ENCODE data around the gene URB1.

Gene URB1

DNA sequence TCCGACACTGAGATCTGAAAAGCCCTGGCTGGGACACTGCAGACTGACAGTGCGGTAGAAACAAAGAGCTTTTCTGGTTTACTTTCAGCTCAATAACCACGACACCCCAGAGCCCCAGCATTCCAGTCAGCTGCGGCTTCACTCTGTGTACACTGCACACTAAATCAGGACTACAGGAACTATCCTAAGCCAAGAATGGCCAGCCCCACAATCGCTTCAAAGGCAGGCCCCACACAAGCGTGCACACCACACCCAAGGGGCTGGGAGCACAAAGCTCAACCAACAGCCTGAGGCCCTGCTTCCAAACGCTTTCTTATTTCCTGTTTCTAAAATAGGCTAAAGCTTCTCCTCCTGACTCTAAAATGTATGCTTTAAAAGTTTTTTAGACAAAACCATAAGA, 28.4 kb downstream of the URB1 start:
- TF ChIP-seq, protein P1, sequence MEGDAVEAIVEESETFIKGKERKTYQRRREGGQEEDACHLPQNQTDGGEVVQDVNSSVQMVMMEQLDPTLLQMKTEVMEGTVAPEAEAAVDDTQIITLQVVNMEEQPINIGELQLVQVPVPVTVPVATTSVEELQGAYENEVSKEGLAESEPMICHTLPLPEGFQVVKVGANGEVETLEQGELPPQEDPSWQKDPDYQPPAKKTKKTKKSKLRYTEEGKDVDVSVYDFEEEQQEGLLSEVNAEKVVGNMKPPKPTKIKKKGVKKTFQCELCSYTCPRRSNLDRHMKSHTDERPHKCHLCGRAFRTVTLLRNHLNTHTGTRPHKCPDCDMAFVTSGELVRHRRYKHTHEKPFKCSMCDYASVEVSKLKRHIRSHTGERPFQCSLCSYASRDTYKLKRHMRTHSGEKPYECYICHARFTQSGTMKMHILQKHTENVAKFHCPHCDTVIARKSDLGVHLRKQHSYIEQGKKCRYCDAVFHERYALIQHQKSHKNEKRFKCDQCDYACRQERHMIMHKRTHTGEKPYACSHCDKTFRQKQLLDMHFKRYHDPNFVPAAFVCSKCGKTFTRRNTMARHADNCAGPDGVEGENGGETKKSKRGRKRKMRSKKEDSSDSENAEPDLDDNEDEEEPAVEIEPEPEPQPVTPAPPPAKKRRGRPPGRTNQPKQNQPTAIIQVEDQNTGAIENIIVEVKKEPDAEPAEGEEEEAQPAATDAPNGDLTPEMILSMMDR (IDR thresholded peaks at IDR 0.05; ENCODE audit: insufficient read depth, low read length, missing control alignments), result no peak

DNA sequence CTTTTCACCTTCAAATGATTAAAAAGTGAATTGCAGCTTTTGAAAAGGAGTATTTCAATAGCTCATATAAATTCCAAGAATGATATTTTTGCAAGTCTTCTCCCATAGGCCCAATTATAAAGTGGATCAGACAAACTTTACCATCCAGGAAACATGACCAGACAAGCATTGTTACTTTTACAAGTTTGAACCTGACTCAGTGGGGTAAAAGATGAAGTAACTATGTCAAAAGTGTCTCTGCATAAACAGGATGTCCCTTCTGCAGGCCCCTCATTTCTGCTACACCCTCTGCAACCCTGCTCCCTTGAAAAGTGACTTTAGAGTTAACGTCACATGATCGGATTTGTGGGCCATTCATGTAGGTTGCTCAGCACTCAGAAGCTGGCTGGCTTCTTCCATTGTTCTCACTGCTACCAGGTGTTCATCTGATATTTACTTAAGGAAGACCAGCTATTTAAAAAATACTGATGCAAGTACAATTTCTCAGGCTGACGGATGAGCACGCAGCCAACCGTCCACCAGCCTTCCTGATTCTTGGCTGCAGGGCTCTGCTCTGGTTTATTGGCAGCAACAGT, 32.3 kb downstream of the URB1 start:
- ChIA-PET POLR2A (no interaction called here), CTCF (interaction anchor here (1.2 to 7.7 kb wide), 4 partner anchors 11 to 240 kb away, joined by 3 to 52 read pairs (median 6); no protein-coding TSS in a partner anchor)
- no peak for DNase-seq (ENCODE audit: low read depth, low spot score)
- H3K4me3 ChIP-seq (ENCODE audit: low read depth, low read length), result no peak overlapping the region
- TF ChIP-seq, protein P1 (IDR thresholded peaks at IDR 0.05; ENCODE audit: insufficient read depth, low read length, missing control alignments), result no peak

More for the DNA sequence above, 28.4 kb downstream of the URB1 start:
- CTCF ChIA-PET, result interaction anchor here (1.3 to 7.7 kb wide), 2 partner anchors 198 to 236 kb away, joined by 5 to 52 read pairs; no protein-coding TSS in a partner anchor
- DNase-seq (ENCODE audit: low read depth, low spot score), result no peak
- POLR2A ChIA-PET, result no interaction called here
- no peak overlapping the region for H3K4me3 ChIP-seq (ENCODE audit: low read depth, low read length)

DNA sequence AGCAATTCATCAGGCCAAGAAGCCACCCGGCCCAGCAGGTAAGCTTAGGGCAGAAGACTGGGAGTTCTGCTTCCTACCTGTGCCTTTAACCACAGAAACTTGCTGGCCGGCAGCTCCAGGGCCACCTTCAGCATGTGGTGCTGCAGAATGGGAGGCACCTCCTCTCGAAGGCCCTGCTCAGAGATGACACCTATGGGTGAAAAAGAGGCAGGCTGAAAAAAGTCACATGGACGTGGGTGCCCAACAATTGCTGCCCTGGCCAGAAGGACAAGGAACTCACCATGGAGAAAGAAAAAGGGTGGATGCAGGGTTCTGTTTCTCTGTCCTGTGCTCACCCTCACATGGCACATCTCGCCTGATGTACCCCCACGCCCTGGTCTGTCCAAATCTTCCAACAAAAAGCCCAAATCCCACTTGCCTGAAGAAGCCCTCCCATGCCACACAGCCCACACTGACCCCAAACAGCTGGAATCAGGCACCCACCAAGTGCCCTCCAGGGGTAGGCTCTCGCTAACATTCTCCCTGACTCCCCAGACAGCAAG, 33.0 kb downstream of the URB1 start:
- DNase-seq (ENCODE audit: low read depth, low spot score), result no peak
- TF ChIP-seq, protein P1 (IDR thresholded peaks at IDR 0.05; ENCODE audit: insufficient read depth, low read length, missing control alignments), result no peak
- H3K4me3 ChIP-seq (ENCODE audit: low read depth, low read length), result no peak overlapping the region
- CTCF ChIA-PET, result interaction anchor here (0.6 to 7.7 kb wide), 3 partner anchors 12 to 241 kb away, joined by 4 to 52 read pairs (median 5); no protein-coding TSS in a partner anchor
- POLR2A ChIA-PET, result interaction anchor here (0.6 kb wide), 1 partner anchor 112 kb away, joined by 3 read pairs; no protein-coding TSS in a partner anchor

DNA sequence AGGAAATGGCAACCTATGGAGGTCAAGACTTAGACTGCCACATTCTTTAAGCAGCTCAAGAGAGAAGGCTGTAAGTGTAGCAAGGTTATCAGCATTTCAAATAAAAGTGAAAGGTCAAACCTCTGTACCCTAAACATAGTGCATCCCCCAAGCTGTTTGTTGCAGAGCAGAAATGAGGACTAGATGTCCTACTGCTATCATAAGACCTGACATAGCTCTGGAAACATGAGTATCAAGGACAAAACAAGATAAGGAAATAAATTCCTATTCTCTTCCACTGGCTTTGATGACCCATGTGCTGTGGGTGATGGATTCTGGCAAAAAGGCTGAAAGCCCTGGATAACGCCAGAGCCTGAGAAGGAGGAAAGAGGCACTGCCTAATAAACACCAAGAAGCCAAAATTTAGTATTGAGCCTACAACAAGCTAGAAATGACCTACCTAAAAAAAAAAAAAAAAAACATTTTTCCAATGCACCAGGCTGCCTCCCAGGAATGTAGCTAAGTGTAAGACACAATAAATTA, 35.9 kb downstream of the URB1 start:
- DNase-seq (ENCODE audit: low read depth, low spot score), result no peak
- H3K4me3 ChIP-seq (ENCODE audit: low read depth, low read length), result no peak overlapping the region
- TF ChIP-seq, protein P1 (IDR thresholded peaks at IDR 0.05; ENCODE audit: insufficient read depth, low read length, missing control alignments), result no peak
- ChIA-PET POLR2A (no interaction called here), CTCF (interaction anchor here (1.3 to 2.2 kb wide), 2 partner anchors 32 to 244 kb away, joined by 3 to 7 read pairs; no protein-coding TSS in a partner anchor)

DNA sequence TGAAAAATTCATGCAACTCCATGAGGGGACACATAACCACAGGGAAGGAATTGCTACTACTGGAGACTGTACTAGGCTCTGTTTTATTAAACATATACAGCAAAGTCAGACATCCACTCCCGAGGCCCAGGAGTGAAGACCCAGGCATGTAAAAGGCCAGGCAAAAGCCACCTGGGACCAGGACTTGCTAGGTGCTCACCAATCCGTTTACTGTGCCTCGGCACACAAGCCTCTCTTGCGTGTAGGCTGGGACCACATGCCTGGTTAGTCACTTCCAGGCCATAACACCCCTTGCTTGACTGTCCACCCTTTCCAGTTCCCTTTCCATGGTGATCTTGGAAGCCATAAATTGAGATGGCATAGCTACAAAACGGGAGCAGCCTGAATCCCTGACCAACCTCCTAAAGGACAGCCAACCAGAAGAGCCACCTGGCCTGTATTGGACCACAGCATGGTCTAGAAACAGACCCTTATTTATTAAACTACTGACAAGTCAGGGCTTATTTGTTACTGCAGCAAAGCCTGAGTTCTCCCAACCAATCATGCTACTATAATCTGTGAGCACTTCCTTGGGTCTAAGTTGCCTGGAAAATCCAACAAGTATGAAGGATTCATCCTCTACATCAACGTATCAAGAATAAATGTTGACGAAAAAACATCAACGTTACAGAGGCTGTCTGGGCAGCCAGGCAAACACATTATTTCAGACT, 39.7 kb downstream of the URB1 start:
- H3K4me3 ChIP-seq (ENCODE audit: low read depth, low read length), result no peak overlapping the region
- DNase-seq (ENCODE audit: low read depth, low spot score), result no peak
- POLR2A ChIA-PET, result no interaction called here
- TF ChIP-seq, protein P1 (IDR thresholded peaks at IDR 0.05; ENCODE audit: insufficient read depth, low read length, missing control alignments), result no peak
- CTCF ChIA-PET, result interaction anchor here (1.0 kb wide), 1 partner anchor 246 kb away, joined by 3 read pairs; no protein-coding TSS in a partner anchor

DNA sequence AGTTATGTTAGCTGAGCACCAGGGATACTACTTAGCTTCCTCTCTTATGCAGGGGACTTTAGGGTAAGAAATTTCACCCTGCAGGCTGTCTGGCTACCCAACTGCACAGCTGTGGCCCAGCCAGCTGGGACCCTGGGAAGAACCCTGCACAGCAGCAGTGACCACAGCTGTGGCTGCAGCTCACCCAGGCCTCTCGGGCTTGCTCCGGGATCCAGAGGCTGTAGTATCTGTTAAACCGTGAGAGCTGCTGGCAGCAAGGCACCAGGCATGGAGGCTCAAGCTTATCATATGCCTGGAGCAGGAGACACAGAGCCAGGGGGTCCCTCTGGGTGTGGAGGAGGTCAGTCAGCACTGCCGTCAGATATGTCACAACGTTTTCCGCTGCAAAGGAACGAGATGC, 40.3 kb downstream of the URB1 start:
- CTCF ChIA-PET, result interaction anchor here (1.0 kb wide), 1 partner anchor 246 kb away, joined by 3 read pairs; no protein-coding TSS in a partner anchor
- POLR2A ChIA-PET, result no interaction called here
- no peak overlapping the region for H3K4me3 ChIP-seq (ENCODE audit: low read depth, low read length)
- TF ChIP-seq, protein P1 (IDR thresholded peaks at IDR 0.05; ENCODE audit: insufficient read depth, low read length, missing control alignments), result no peak
- DNase-seq (ENCODE audit: low read depth, low spot score), result no peak
